ENCODE results near the gene ADGRA3.

The ADGRA3 gene

GRCh38 chr4:22356987-22357596 lies 158.8 kb downstream of the ADGRA3 start:
- DNase-seq (ENCODE audit: low spot score): peak; percentile 35

- no peak for DNase-seq (ENCODE audit: low spot score)
Measured at GRCh38 chr4:22348410-22348809, 167.5 kb downstream of the ADGRA3 start.

- no peak for DNase-seq (ENCODE audit: low spot score)
Measured at GRCh38 chr4:22345678-22346077, 170.2 kb downstream of the ADGRA3 start.

- DNase-seq (ENCODE audit: low spot score): no peak
Measured at GRCh38 chr4:22345055-22345454, 170.8 kb downstream of the ADGRA3 start.

GRCh38 chr4:22343606-22344005 lies 172.3 kb downstream of the ADGRA3 start:
- no peak for DNase-seq (ENCODE audit: low spot score)

GRCh38 chr4:22339491-22339890 lies 176.4 kb downstream of the ADGRA3 start:
- DNase-seq (ENCODE audit: low spot score): no peak

GRCh38 chr4:22338796-22339195 lies 177.1 kb downstream of the ADGRA3 start:
- DNase-seq (ENCODE audit: low spot score): no peak

Measured in AG20443 (cell line).